ENCODE results near the gene ANKRD53. TPM values are rescaled to one million over a fixed set of nuclear protein-coding genes. Genes with fewer than 3 reads are reported as not detected.

The ANKRD53 gene
- total RNA-seq, 2 experiments from 2014 or later = not detected

- peak; percentile 38 for TF ChIP-seq CTCF (IDR thresholded peaks at IDR 0.05)
- peak overlapping the region; percentile 67 for H3K4me3 Mint-ChIP-seq
- DNase-seq = peak; percentile 67
- ChIA-PET CTCF (interaction anchor here (0.9 to 2.4 kb wide), 6 partner anchors 10 to 188 kb away, joined by 4 to 10 read pairs (median 7); no protein-coding TSS in a partner anchor), POLR2A (no interaction called here)
- H3K36me3 Mint-ChIP-seq (ENCODE audit: low read depth) = no peaks in the 10 kb centered on the region
- peak; percentile 35 for ATAC-seq
- no peaks in the 10 kb centered on the region for H3K27me3 Mint-ChIP-seq
- H3K4me1 Mint-ChIP-seq (ENCODE audit: low read depth) = peaks cover 12% of the 10 kb centered on the region
- H3K27ac Mint-ChIP-seq = peak overlapping the region; percentile 83
- H3K9me3 Mint-ChIP-seq = no peaks in the 10 kb centered on the region
- intact Hi-C loops (cut with micrococcal nuclease) = no loop called here
Measured at GRCh38 chr2:70977605-70978205, 725 bp upstream of the ANKRD53 start.

GRCh38 chr2:70979180-70979488 is 704 bp downstream of the ANKRD53 start:
- Mint-ChIP-seq H3K27me3 (no peaks in the 10 kb centered on the region), H3K27ac (no peak overlapping the region), H3K9me3 (no peaks in the 10 kb centered on the region), H3K4me3 (peak overlapping the region; percentile 4), H3K36me3 (ENCODE audit: low read depth) (no peaks in the 10 kb centered on the region), H3K4me1 (ENCODE audit: low read depth) (peaks cover 12% of the 10 kb centered on the region)
- intact Hi-C loops (cut with micrococcal nuclease) = no loop called here
- ChIA-PET CTCF (interaction anchor here (1.5 to 2.4 kb wide), 3 partner anchors 14 to 22 kb away, joined by 6 to 9 read pairs (median 8); no protein-coding TSS in a partner anchor), POLR2A (no interaction called here)
- DNase-seq (no peak), ATAC-seq (no peak)
- no peak for TF ChIP-seq CTCF (IDR thresholded peaks at IDR 0.05)

- Mint-ChIP-seq H3K9me3 (no peaks in the 10 kb centered on the region), H3K27me3 (no peaks in the 10 kb centered on the region), H3K4me3 (no peak overlapping the region), H3K27ac (no peak overlapping the region), H3K36me3 (ENCODE audit: low read depth) (no peaks in the 10 kb centered on the region), H3K4me1 (ENCODE audit: low read depth) (peaks cover 16% of the 10 kb centered on the region)
- ChIA-PET POLR2A (no interaction called here), CTCF (interaction anchor here (0.7 to 2.6 kb wide), 5 partner anchors 15 to 31 kb away, joined by 3 to 9 read pairs (median 4); no protein-coding TSS in a partner anchor)
- no peak for DNase-seq
- intact Hi-C loops (cut with micrococcal nuclease) = no loop called here
- no peak for ATAC-seq
- TF ChIP-seq CTCF (IDR thresholded peaks at IDR 0.05) = no peak
Measured at GRCh38 chr2:70979626-70980025, 1.2 kb downstream of the ANKRD53 start.

GRCh38 chr2:70981421-70981820 is 3.0 kb downstream of the ANKRD53 start:
- no peaks in the 10 kb centered on the region for H3K27me3 Mint-ChIP-seq
- no peak overlapping the region for H3K4me3 Mint-ChIP-seq
- peaks cover 21% of the 10 kb centered on the region for H3K4me1 Mint-ChIP-seq (ENCODE audit: low read depth)
- TF ChIP-seq CTCF (IDR thresholded peaks at IDR 0.05) = no peak
- no peak overlapping the region for H3K27ac Mint-ChIP-seq
- POLR2A ChIA-PET = no interaction called here
- no peaks in the 10 kb centered on the region for H3K9me3 Mint-ChIP-seq
- H3K36me3 Mint-ChIP-seq (ENCODE audit: low read depth) = peaks cover 13% of the 10 kb centered on the region
- ATAC-seq (no peak), DNase-seq (no peak)
- CTCF ChIA-PET = interaction anchor here (0.9 to 6.0 kb wide), 4 partner anchors 18 to 70 kb away, joined by 3 to 60 read pairs (median 6); no protein-coding TSS in a partner anchor
- intact Hi-C loops (cut with micrococcal nuclease) = no loop called here
